HTR-8/SVneo (cell line): ENCODE measurements around the gene DNAH2.

Experiments
- DNase-seq: peaks from one replicate; pipeline ENCODE4 v3.0.0; 2011; ENCODE audit warnings: low spot score, mixed read lengths; ENCODE audit not compliant: insufficient read length
- FAIRE-seq: peaks from 2 replicates; lab custom pipeline; 2011; peaks lifted over from hg19 to GRCh38; lab: Jason Lieb, UNC

DNAH2 gene

GRCh38 chr17:7715936-7716886 lies 1.3 kb upstream of the DNAH2 start:
- no peak for DNase-seq
- FAIRE-seq = peak; percentile 36

- no peak for DNase-seq
- no peak for FAIRE-seq
Observed at GRCh38 chr17:7717756-7718350, 309 bp downstream of the DNAH2 start.

GRCh38 chr17:7719661-7720060 lies 2.1 kb downstream of the DNAH2 start:
- FAIRE-seq (no peak), DNase-seq (no peak)

GRCh38 chr17:7720125-7720524 lies 2.6 kb downstream of the DNAH2 start:
- FAIRE-seq = no peak

GRCh38 chr17:7721612-7722011 lies 4.1 kb downstream of the DNAH2 start:
- no peak for FAIRE-seq
- no peak for DNase-seq

More at GRCh38 chr17:7720125-7720524, 2.6 kb downstream of the DNAH2 start:
- DNase-seq = no peak

GRCh38 chr17:7727886-7728285 lies 10.3 kb downstream of the DNAH2 start:
- DNase-seq (no peak), FAIRE-seq (no peak)

GRCh38 chr17:7729816-7730215 lies 12.3 kb downstream of the DNAH2 start:
- FAIRE-seq = no peak
- no peak for DNase-seq

- no peak for DNase-seq
Observed at GRCh38 chr17:7732981-7733539, 15.5 kb downstream of the DNAH2 start.

GRCh38 chr17:7737601-7738000 lies 20.1 kb downstream of the DNAH2 start:
- no peak for DNase-seq
- no peak for FAIRE-seq

More at GRCh38 chr17:7732981-7733539, 15.5 kb downstream of the DNAH2 start:
- FAIRE-seq = no peak

- DNase-seq (no peak), FAIRE-seq (no peak)
Observed at GRCh38 chr17:7739746-7740145, 22.2 kb downstream of the DNAH2 start.

- FAIRE-seq (no peak), DNase-seq (no peak)
Observed at GRCh38 chr17:7740481-7741001, 23.0 kb downstream of the DNAH2 start.

GRCh38 chr17:7742729-7743128 lies 25.2 kb downstream of the DNAH2 start:
- no peak for DNase-seq
- peak; percentile 65 for FAIRE-seq

- no peak for FAIRE-seq
- DNase-seq = no peak
Observed at GRCh38 chr17:7744416-7744815, 26.9 kb downstream of the DNAH2 start.

GRCh38 chr17:7745748-7746470 lies 28.4 kb downstream of the DNAH2 start:
- DNase-seq = peak; percentile 89

GRCh38 chr17:7747635-7748071 lies 30.1 kb downstream of the DNAH2 start:
- peak; percentile 52 for DNase-seq
- no peak for FAIRE-seq

More at GRCh38 chr17:7745748-7746470, 28.4 kb downstream of the DNAH2 start:
- FAIRE-seq = peak; percentile 26

- DNase-seq = no peak
- FAIRE-seq = no peak
Observed at GRCh38 chr17:7748076-7748775, 30.7 kb downstream of the DNAH2 start.

GRCh38 chr17:7750321-7750821 lies 32.8 kb downstream of the DNAH2 start:
- DNase-seq (peak; percentile 45), FAIRE-seq (no peak)

- DNase-seq = no peak
- no peak for FAIRE-seq
Observed at GRCh38 chr17:7754656-7755055, 37.1 kb downstream of the DNAH2 start.
